Vagina (tissue), 2 donors: ENCODE results near the gene DNTT. TPM values are rescaled to one million over a fixed set of nuclear protein-coding genes. Genes with fewer than 3 reads are reported as not detected.

Experiments used
- DNase-seq, 2 donors: peaks; one replicate each; pipeline ENCODE4 v3.0.0-alpha.2; 2017; ENCODE audit errors: extremely low spot score in 2 of 2
- H3K27ac ChIP-seq: fragments of 200-600 bp; sonication (generic); one replicate; pipeline ENCODE4 v1.5.1; 2019
- H3K27me3 ChIP-seq: fragments of 200-600 bp; sonication (generic); one replicate; pipeline ENCODE4 v1.5.1; 2019
- H3K36me3 ChIP-seq, 2 donors: fragments of 200-600 bp; sonication (generic); one replicate each; pipeline ENCODE4 v1.5.1; 2017 to 2019
- H3K4me1 ChIP-seq: fragments of 200-600 bp; sonication (generic); one replicate; pipeline ENCODE4 v1.5.1; 2019
- H3K4me3 ChIP-seq, 2 donors: fragments of 200-600 bp; sonication (generic); 1 replicate in 1 of 2; 2 replicates in 1 of 2; pipeline ENCODE4 v1.5.1; 2016 to 2019
- H3K9me3 ChIP-seq: fragments of 200-600 bp; sonication (generic); one replicate; pipeline ENCODE4 v1.5.1; 2019
- POLR2A ChIP-seq, 2 donors: fragments of 450-650 bp; IDR thresholded peaks; one replicate each; pipeline ENCODE4 v1.6.1; 2017; ENCODE audit warnings: antibody characterized with exemption in 2 of 2, mild to moderate bottlenecking in 2 of 2, moderate library complexity in 2 of 2
- POLR2AphosphoS5 ChIP-seq, 2 donors: sonication (generic); formaldehyde crosslinking; IDR thresholded peaks; one replicate each; pipeline ENCODE4 v1.9.0; 2017; ENCODE audit warnings: antibody characterized with exemption in 2 of 2, mild to moderate bottlenecking in 2 of 2, low read depth in 1 of 2; ENCODE audit not compliant: insufficient read depth in 1 of 2
- intact Hi-C: fragments of 100-400 bp; cut with DNase I; formaldehyde crosslinking; loops from one replicate; pipeline ENCODE4 v1.15.1; 2023
- total RNA-seq: library from RNA; depleted of rRNA; stranded (reverse); fragments of >200 nt; gene quantifications from one replicate; pipeline ENCODE4 v1.2.3, GENCODE V29; 2016
- TF ChIP-seq, protein P1 (sequence below), 3 experiments: fragments of 450-650 bp in 2 of 3; fragments of 200-600 bp in 1 of 3; sonication (generic) in 1 of 3; IDR thresholded peaks; one replicate each; pipeline ENCODE4 v1.5.1; 2017 to 2019; ENCODE audit warnings: antibody characterized with exemption in 3 of 3, mild to moderate bottlenecking in 2 of 3, moderate library complexity in 2 of 3

DNTT gene
- total RNA-seq, 1 donor from 2014 or later, result not detected

GRCh38 chr10:96281444-96282029 lies 22.7 kb upstream of the DNTT start:
- Histone ChIP-seq H3K4me1 (no peaks in the 10 kb centered on the region), H3K4me3 (no peak overlapping the region), H3K36me3 (no peaks in the 10 kb centered on the region), H3K9me3 (no peaks in the 10 kb centered on the region), H3K27me3 (no peaks in the 10 kb centered on the region), H3K27ac (no peak overlapping the region)
- TF ChIP-seq, protein P1, sequence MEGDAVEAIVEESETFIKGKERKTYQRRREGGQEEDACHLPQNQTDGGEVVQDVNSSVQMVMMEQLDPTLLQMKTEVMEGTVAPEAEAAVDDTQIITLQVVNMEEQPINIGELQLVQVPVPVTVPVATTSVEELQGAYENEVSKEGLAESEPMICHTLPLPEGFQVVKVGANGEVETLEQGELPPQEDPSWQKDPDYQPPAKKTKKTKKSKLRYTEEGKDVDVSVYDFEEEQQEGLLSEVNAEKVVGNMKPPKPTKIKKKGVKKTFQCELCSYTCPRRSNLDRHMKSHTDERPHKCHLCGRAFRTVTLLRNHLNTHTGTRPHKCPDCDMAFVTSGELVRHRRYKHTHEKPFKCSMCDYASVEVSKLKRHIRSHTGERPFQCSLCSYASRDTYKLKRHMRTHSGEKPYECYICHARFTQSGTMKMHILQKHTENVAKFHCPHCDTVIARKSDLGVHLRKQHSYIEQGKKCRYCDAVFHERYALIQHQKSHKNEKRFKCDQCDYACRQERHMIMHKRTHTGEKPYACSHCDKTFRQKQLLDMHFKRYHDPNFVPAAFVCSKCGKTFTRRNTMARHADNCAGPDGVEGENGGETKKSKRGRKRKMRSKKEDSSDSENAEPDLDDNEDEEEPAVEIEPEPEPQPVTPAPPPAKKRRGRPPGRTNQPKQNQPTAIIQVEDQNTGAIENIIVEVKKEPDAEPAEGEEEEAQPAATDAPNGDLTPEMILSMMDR (IDR thresholded peaks at IDR 0.05), result no peak
- no peak for TF ChIP-seq POLR2A (IDR thresholded peaks at IDR 0.05)
- TF ChIP-seq POLR2AphosphoS5 (IDR thresholded peaks at IDR 0.05; ENCODE audit: insufficient read depth in 1 of 2, low read depth in 1 of 2), result no peak
- intact Hi-C loops, result no loop called here
- DNase-seq, result peak in 1 of 2 donors; percentile 3

DNA sequence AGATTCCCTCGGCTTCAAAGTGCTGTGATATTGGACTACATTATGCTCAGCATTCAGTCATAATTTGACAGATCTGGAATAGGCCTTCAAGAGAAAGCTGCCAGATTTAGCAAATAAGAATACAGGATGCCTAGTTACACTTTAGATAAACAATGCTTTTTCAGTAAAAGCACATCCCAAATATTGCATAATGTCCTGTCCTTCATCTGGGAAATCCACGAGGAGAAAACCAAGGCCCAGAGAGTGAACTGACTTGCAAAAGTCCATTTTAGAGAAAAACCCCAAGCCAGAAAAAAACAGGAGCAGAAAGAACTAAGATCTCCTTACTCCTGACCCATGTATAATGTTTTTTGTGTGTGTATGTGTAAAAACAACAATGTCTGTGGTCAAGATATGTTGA lies 20.9 kb upstream of the DNTT start:
- intact Hi-C loops, result no loop called here
- Histone ChIP-seq H3K9me3 (no peaks in the 10 kb centered on the region), H3K27ac (no peak overlapping the region), H3K36me3 (no peaks in the 10 kb centered on the region), H3K27me3 (no peaks in the 10 kb centered on the region), H3K4me1 (peaks cover 3% of the 10 kb centered on the region), H3K4me3 (no peak overlapping the region)
- TF ChIP-seq POLR2A (IDR thresholded peaks at IDR 0.05) (no peak), POLR2AphosphoS5 (IDR thresholded peaks at IDR 0.05; ENCODE audit: insufficient read depth in 1 of 2, low read depth in 1 of 2) (no peak)
- TF ChIP-seq, protein P1 (IDR thresholded peaks at IDR 0.05), result no peak
- DNase-seq, result no peak

- intact Hi-C loops, result no loop called here
- TF ChIP-seq, protein P1 (IDR thresholded peaks at IDR 0.05), result no peak
- TF ChIP-seq POLR2AphosphoS5 (IDR thresholded peaks at IDR 0.05; ENCODE audit: insufficient read depth in 1 of 2, low read depth in 1 of 2) (no peak), POLR2A (IDR thresholded peaks at IDR 0.05) (no peak)
- peak in 1 of 2 donors; percentile 3 for DNase-seq
- Histone ChIP-seq H3K27me3 (no peaks in the 10 kb centered on the region), H3K36me3 (no peaks in the 10 kb centered on the region), H3K9me3 (no peaks in the 10 kb centered on the region), H3K4me3 (no peak overlapping the region), H3K27ac (no peak overlapping the region), H3K4me1 (peaks cover 3% of the 10 kb centered on the region)
Measured at GRCh38 chr10:96283756-96284155, 20.5 kb upstream of the DNTT start.

GRCh38 chr10:96285331-96285752 lies 18.9 kb upstream of the DNTT start:
- Histone ChIP-seq H3K9me3 (no peaks in the 10 kb centered on the region), H3K36me3 (no peaks in the 10 kb centered on the region), H3K4me1 (peaks cover 3% of the 10 kb centered on the region), H3K4me3 (no peak overlapping the region), H3K27ac (no peak overlapping the region), H3K27me3 (no peaks in the 10 kb centered on the region)
- intact Hi-C loops, result no loop called here
- DNase-seq, result peak in 1 of 2 donors; percentile 58
- TF ChIP-seq POLR2A (IDR thresholded peaks at IDR 0.05) (no peak), POLR2AphosphoS5 (IDR thresholded peaks at IDR 0.05; ENCODE audit: insufficient read depth in 1 of 2, low read depth in 1 of 2) (no peak)
- TF ChIP-seq, protein P1 (IDR thresholded peaks at IDR 0.05), result no peak

GRCh38 chr10:96287392-96288105 lies 16.7 kb upstream of the DNTT start:
- intact Hi-C loops, result no loop called here
- Histone ChIP-seq H3K27ac (no peak overlapping the region), H3K9me3 (no peaks in the 10 kb centered on the region)

More at GRCh38 chr10:96287392-96288105, 16.7 kb upstream of the DNTT start:
- H3K36me3 ChIP-seq, result no peaks in the 10 kb centered on the region
- H3K4me1 ChIP-seq, result peaks cover 3% of the 10 kb centered on the region
- peak in 1 of 2 donors; percentile 52 for DNase-seq
- TF ChIP-seq POLR2AphosphoS5 (IDR thresholded peaks at IDR 0.05; ENCODE audit: insufficient read depth in 1 of 2, low read depth in 1 of 2), result no peak
- no peak for TF ChIP-seq POLR2A (IDR thresholded peaks at IDR 0.05)
- TF ChIP-seq, protein P1 (IDR thresholded peaks at IDR 0.05), result no peak
- H3K4me3 ChIP-seq, result no peak overlapping the region
- H3K27me3 ChIP-seq, result no peaks in the 10 kb centered on the region
